Upper lobe of left lung (tissue), 4 donors: ENCODE results near the gene NUP210.

Experiments used
- EP300 ChIP-seq, 4 donors: sonication (generic); formaldehyde crosslinking; IDR thresholded peaks; one replicate each; pipeline ENCODE4 v1.5.1; 2017; ENCODE audit warnings: antibody characterized with exemption in 4 of 4, control low read depth in 2 of 4
- POLR2A ChIP-seq, 4 donors: fragments of 450-650 bp; IDR thresholded peaks; one replicate each; pipeline ENCODE4 v1.5.1; 2016 to 2017; ENCODE audit warnings: antibody characterized with exemption in 4 of 4, mild to moderate bottlenecking in 2 of 4
- POLR2AphosphoS5 ChIP-seq, 2 donors: sonication (generic); formaldehyde crosslinking; IDR thresholded peaks; one replicate each; pipeline ENCODE4 v1.5.1; 2017; ENCODE audit warnings: antibody characterized with exemption in 2 of 2
- TF ChIP-seq, protein P1 (sequence below), 6 experiments: fragments of 450-650 bp in 4 of 6; fragments of 200-600 bp in 2 of 6; sonication (generic) in 2 of 6; IDR thresholded peaks; one replicate each; pipeline ENCODE4 v1.5.1; 2016 to 2019; ENCODE audit warnings: antibody characterized with exemption in 6 of 6

GRCh38 chr3:13353506-13353905 is 66.6 kb downstream of the NUP210 start:
- no peak for TF ChIP-seq POLR2A (IDR thresholded peaks at IDR 0.05)
- TF ChIP-seq, protein P1, sequence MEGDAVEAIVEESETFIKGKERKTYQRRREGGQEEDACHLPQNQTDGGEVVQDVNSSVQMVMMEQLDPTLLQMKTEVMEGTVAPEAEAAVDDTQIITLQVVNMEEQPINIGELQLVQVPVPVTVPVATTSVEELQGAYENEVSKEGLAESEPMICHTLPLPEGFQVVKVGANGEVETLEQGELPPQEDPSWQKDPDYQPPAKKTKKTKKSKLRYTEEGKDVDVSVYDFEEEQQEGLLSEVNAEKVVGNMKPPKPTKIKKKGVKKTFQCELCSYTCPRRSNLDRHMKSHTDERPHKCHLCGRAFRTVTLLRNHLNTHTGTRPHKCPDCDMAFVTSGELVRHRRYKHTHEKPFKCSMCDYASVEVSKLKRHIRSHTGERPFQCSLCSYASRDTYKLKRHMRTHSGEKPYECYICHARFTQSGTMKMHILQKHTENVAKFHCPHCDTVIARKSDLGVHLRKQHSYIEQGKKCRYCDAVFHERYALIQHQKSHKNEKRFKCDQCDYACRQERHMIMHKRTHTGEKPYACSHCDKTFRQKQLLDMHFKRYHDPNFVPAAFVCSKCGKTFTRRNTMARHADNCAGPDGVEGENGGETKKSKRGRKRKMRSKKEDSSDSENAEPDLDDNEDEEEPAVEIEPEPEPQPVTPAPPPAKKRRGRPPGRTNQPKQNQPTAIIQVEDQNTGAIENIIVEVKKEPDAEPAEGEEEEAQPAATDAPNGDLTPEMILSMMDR (IDR thresholded peaks at IDR 0.05), result no peak
- TF ChIP-seq POLR2AphosphoS5 (IDR thresholded peaks at IDR 0.05), result no peak
- TF ChIP-seq EP300 (IDR thresholded peaks at IDR 0.05), result no peak
